ENCODE measurements around the gene USP47. TPM values are rescaled to one million over a fixed set of nuclear protein-coding genes. Genes with fewer than 3 reads are reported as not detected.

The USP47 gene
- total RNA-seq, 1 donor from 2014 or later: 48.1 TPM

GRCh38 chr11:11931461-11932055 lies 89.8 kb downstream of the USP47 start:
- peak; percentile 81 for ATAC-seq

GRCh38 chr11:11935536-11935935 lies 93.8 kb downstream of the USP47 start:
- no peaks in the 10 kb centered on the region for H3K9me3 ChIP-seq
- intact Hi-C loops (cut with DNase I): no loop called here
- no peaks in the 10 kb centered on the region for H3K4me1 ChIP-seq
- DNase-seq: no peak
- H3K36me3 ChIP-seq: peaks cover 73% of the 10 kb centered on the region
- no peak overlapping the region for H3K4me3 ChIP-seq
- H3K27me3 ChIP-seq: no peaks in the 10 kb centered on the region
- H3K27ac ChIP-seq: no peak overlapping the region
- TF ChIP-seq CTCF (IDR thresholded peaks at IDR 0.05): no peak
- no peak for ATAC-seq

More at GRCh38 chr11:11931461-11932055, 89.8 kb downstream of the USP47 start:
- Histone ChIP-seq H3K4me1 (no peaks in the 10 kb centered on the region), H3K27me3 (no peaks in the 10 kb centered on the region), H3K9me3 (no peaks in the 10 kb centered on the region), H3K4me3 (no peak overlapping the region), H3K27ac (no peak overlapping the region), H3K36me3 (peaks cover 45% of the 10 kb centered on the region)
- peak; percentile 70 for TF ChIP-seq CTCF (IDR thresholded peaks at IDR 0.05)
- intact Hi-C loops (cut with DNase I): no loop called here
- no peak for DNase-seq

- H3K4me1 ChIP-seq: no peaks in the 10 kb centered on the region
- H3K36me3 ChIP-seq: peaks cover 89% of the 10 kb centered on the region
- no peak overlapping the region for H3K27ac ChIP-seq
- H3K4me3 ChIP-seq: no peak overlapping the region
- H3K27me3 ChIP-seq: no peaks in the 10 kb centered on the region
- intact Hi-C loops (cut with DNase I): no loop called here
- ATAC-seq (no peak), DNase-seq (no peak)
- TF ChIP-seq CTCF (IDR thresholded peaks at IDR 0.05): no peak
- no peaks in the 10 kb centered on the region for H3K9me3 ChIP-seq
These were observed 95.7 kb downstream of the USP47 start for GRCh38 chr11:11937433-11937832.

GRCh38 chr11:11937957-11938356 lies 96.2 kb downstream of the USP47 start:
- no peaks in the 10 kb centered on the region for H3K9me3 ChIP-seq
- ATAC-seq (no peak), DNase-seq (no peak)
- H3K36me3 ChIP-seq: peaks cover 93% of the 10 kb centered on the region
- no peaks in the 10 kb centered on the region for H3K27me3 ChIP-seq
- H3K4me3 ChIP-seq: no peak overlapping the region
- no peak for TF ChIP-seq CTCF (IDR thresholded peaks at IDR 0.05)
- H3K27ac ChIP-seq: no peak overlapping the region
- H3K4me1 ChIP-seq: no peaks in the 10 kb centered on the region
- intact Hi-C loops (cut with DNase I): no loop called here

DNA sequence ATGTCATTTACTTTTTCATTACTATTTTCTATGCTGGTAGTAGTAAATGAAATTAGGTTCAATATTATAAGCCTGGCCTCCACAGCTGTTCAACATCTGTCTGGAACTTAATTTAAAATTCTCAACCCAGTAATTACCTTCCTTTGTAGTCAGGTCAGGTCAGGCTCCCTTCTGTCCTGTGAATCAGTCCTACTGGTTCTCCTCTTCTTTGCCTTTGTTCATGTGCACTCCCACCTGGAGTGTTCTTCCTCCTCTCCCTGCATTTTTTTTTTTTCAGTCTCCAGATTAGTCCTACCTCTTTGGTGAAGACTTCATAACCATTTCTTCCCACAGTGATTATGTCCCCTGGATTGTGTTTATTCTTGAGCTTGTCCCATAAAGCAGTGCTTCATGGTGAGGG lies 98.8 kb downstream of the USP47 start:
- TF ChIP-seq CTCF (IDR thresholded peaks at IDR 0.05): no peak
- DNase-seq (no peak), ATAC-seq (no peak)
- H3K27ac ChIP-seq: no peak overlapping the region
- peaks cover 86% of the 10 kb centered on the region for H3K36me3 ChIP-seq
- no peak overlapping the region for H3K4me3 ChIP-seq
- no peaks in the 10 kb centered on the region for H3K4me1 ChIP-seq
- H3K27me3 ChIP-seq: no peaks in the 10 kb centered on the region
- no peaks in the 10 kb centered on the region for H3K9me3 ChIP-seq
- intact Hi-C loops (cut with DNase I): no loop called here

GRCh38 chr11:11942668-11943067 lies 100.9 kb downstream of the USP47 start:
- Histone ChIP-seq H3K36me3 (peaks cover 78% of the 10 kb centered on the region), H3K4me1 (no peaks in the 10 kb centered on the region), H3K27ac (no peak overlapping the region), H3K9me3 (no peaks in the 10 kb centered on the region), H3K27me3 (no peaks in the 10 kb centered on the region), H3K4me3 (no peak overlapping the region)
- intact Hi-C loops (cut with DNase I): no loop called here
- ATAC-seq: no peak
- DNase-seq: no peak
- no peak for TF ChIP-seq CTCF (IDR thresholded peaks at IDR 0.05)

Data from upper lobe of right lung (tissue), 1 donor.